Muscle layer of duodenum (tissue), 2 donors: ENCODE data around the gene TMCO1.
A peak's percentile ranks its signal among the peaks of the same experiment; 100 is the strongest.
"Not testable (repeated sequence)": the region's sequence is repeated elsewhere in the genome, so short reads cannot be mapped to it uniquely, and the experiment has no call there.

Source experiments
- H3K27ac ChIP-seq: one replicate; pipeline ENCODE4 v1.7.0; 2013; ENCODE audit warnings: mild to moderate bottlenecking, low read length
- H3K27me3 ChIP-seq: one replicate; pipeline ENCODE4 v1.7.0; 2013; ENCODE audit warnings: low read depth, mild to moderate bottlenecking, control low read depth, low read length
- H3K36me3 ChIP-seq, 2 donors: one replicate each; pipeline ENCODE4 v1.7.0; 2013; ENCODE audit warnings: low read length in 2 of 2, control low read depth in 1 of 2, mild to moderate bottlenecking in 1 of 2; ENCODE audit not compliant: insufficient read depth in 2 of 2, control insufficient read depth in 1 of 2
- H3K4me1 ChIP-seq, 2 donors: one replicate each; pipeline ENCODE4 v1.7.0; 2013; ENCODE audit warnings: low read length in 2 of 2, mild to moderate bottlenecking in 2 of 2, control low read depth in 1 of 2, moderate library complexity in 1 of 2; ENCODE audit not compliant: insufficient read depth in 2 of 2, control insufficient read depth in 1 of 2
- H3K4me3 ChIP-seq, 2 donors: one replicate each; pipeline ENCODE4 v1.7.0; 2013; ENCODE audit warnings: low read length in 2 of 2, low read depth in 1 of 2, mild to moderate bottlenecking in 1 of 2
- H3K9me3 ChIP-seq, 2 donors: one replicate each; pipeline ENCODE4 v1.7.0; 2013; ENCODE audit warnings: low read length in 2 of 2, control low read depth in 1 of 2, mild to moderate bottlenecking in 1 of 2; ENCODE audit not compliant: control insufficient read depth in 1 of 2
- donor health status: healthy.

TMCO1 gene

GRCh38 chr1:165768513-165769394 lies at the start of gene TMCO1:
TSS of gene TMCO1 (minus strand) at chr1:165768868. CDS start at chr1:165768751, 117 bp downstream.
- Histone ChIP-seq H3K36me3 (peaks cover 8 to 28% of the 10 kb centered on the region in 2 donors), H3K27ac (peak within 1 kb of the TSS; percentile 97), H3K27me3 (no peaks in the 10 kb centered on the region), H3K4me3 (peak within 1 kb of the TSS; percentile 92 to 100), H3K4me1 (peaks cover 8 to 30% of the 10 kb centered on the region in 2 donors), H3K9me3 (no peaks in the 10 kb centered on the region)

- Histone ChIP-seq H3K27me3 (no peaks in the 10 kb centered on the region), H3K4me3 (no peak overlapping the region), H3K9me3 (no peaks in the 10 kb centered on the region), H3K36me3 (no peaks in the 10 kb centered on the region), H3K4me1 (no peaks in the 10 kb centered on the region), H3K27ac (no peak overlapping the region)
Observed at GRCh38 chr1:165816826-165817497, 48.3 kb upstream of the TMCO1 start.

- Histone ChIP-seq H3K36me3 (no peaks in the 10 kb centered on the region), H3K4me1 (no peaks in the 10 kb centered on the region), H3K27ac (no peak overlapping the region), H3K4me3 (no peak overlapping the region), H3K9me3 (no peaks in the 10 kb centered on the region), H3K27me3 (no peaks in the 10 kb centered on the region)
Observed at GRCh38 chr1:165816157-165816556, 47.5 kb upstream of the TMCO1 start.

- no peaks in the 10 kb centered on the region for H3K36me3 ChIP-seq
- H3K27ac ChIP-seq, result no peak overlapping the region
- H3K4me1 ChIP-seq, result no peaks in the 10 kb centered on the region
- no peaks in the 10 kb centered on the region for H3K9me3 ChIP-seq
- no peak overlapping the region for H3K4me3 ChIP-seq
- no peaks in the 10 kb centered on the region for H3K27me3 ChIP-seq
Observed at GRCh38 chr1:165815725-165816124, 47.1 kb upstream of the TMCO1 start.

- H3K9me3 ChIP-seq, result no peaks in the 10 kb centered on the region
- no peak overlapping the region for H3K4me3 ChIP-seq
- no peaks in the 10 kb centered on the region for H3K4me1 ChIP-seq
- no peak overlapping the region for H3K27ac ChIP-seq
- no peaks in the 10 kb centered on the region for H3K27me3 ChIP-seq
- no peaks in the 10 kb centered on the region for H3K36me3 ChIP-seq
Observed at GRCh38 chr1:165807613-165808012, 38.9 kb upstream of the TMCO1 start.

GRCh38 chr1:165804513-165804912 lies 35.8 kb upstream of the TMCO1 start:
- H3K9me3 ChIP-seq, H3K27ac ChIP-seq, H3K4me1 ChIP-seq: not testable (repeated sequence)

GRCh38 chr1:165799387-165799786 lies 30.7 kb upstream of the TMCO1 start:
- Histone ChIP-seq H3K36me3 (no peaks in the 10 kb centered on the region), H3K4me1 (no peaks in the 10 kb centered on the region), H3K9me3 (peaks cover 0 to 5% of the 10 kb centered on the region in 2 donors), H3K27ac (no peak overlapping the region), H3K4me3 (no peak overlapping the region), H3K27me3 (no peaks in the 10 kb centered on the region)

More at GRCh38 chr1:165804513-165804912, 35.8 kb upstream of the TMCO1 start:
- not testable (repeated sequence) for H3K36me3 ChIP-seq, H3K4me3 ChIP-seq, H3K27me3 ChIP-seq

GRCh38 chr1:165795894-165796293 lies 27.2 kb upstream of the TMCO1 start:
- no peaks in the 10 kb centered on the region for H3K4me1 ChIP-seq
- H3K4me3 ChIP-seq, result no peak overlapping the region
- H3K9me3 ChIP-seq, result peaks cover 0 to 5% of the 10 kb centered on the region in 2 donors
- H3K27ac ChIP-seq, result no peak overlapping the region
- no peaks in the 10 kb centered on the region for H3K36me3 ChIP-seq
- H3K27me3 ChIP-seq, result no peaks in the 10 kb centered on the region

- Histone ChIP-seq H3K4me1 (no peaks in the 10 kb centered on the region), H3K4me3 (no peak overlapping the region), H3K27me3 (no peaks in the 10 kb centered on the region), H3K9me3 (no peaks in the 10 kb centered on the region), H3K36me3 (no peaks in the 10 kb centered on the region), H3K27ac (no peak overlapping the region)
Observed at GRCh38 chr1:165793951-165794350, 25.3 kb upstream of the TMCO1 start.

- Histone ChIP-seq H3K4me3 (no peak overlapping the region), H3K9me3 (no peaks in the 10 kb centered on the region), H3K36me3 (no peaks in the 10 kb centered on the region), H3K4me1 (no peaks in the 10 kb centered on the region), H3K27me3 (no peaks in the 10 kb centered on the region), H3K27ac (no peak overlapping the region)
Observed at GRCh38 chr1:165787741-165788140, 19.1 kb upstream of the TMCO1 start.

GRCh38 chr1:165783519-165783918 lies 14.9 kb upstream of the TMCO1 start:
- H3K27me3 ChIP-seq, H3K9me3 ChIP-seq, H3K4me3 ChIP-seq: not testable (repeated sequence)

More at GRCh38 chr1:165783519-165783918, 14.9 kb upstream of the TMCO1 start:
- not testable (repeated sequence) for H3K27ac ChIP-seq, H3K4me1 ChIP-seq, H3K36me3 ChIP-seq
